HG03097 (cell line): ENCODE measurements around the gene ALAS1.

Source experiments
- ATAC-seq: cut with Tn5 transposase; IDR thresholded peaks from one replicate; pipeline ENCODE4 v1.9.1; 2021; ENCODE audit not compliant: unreplicated experiment, low FRiP score

The ALAS1 gene

DNA sequence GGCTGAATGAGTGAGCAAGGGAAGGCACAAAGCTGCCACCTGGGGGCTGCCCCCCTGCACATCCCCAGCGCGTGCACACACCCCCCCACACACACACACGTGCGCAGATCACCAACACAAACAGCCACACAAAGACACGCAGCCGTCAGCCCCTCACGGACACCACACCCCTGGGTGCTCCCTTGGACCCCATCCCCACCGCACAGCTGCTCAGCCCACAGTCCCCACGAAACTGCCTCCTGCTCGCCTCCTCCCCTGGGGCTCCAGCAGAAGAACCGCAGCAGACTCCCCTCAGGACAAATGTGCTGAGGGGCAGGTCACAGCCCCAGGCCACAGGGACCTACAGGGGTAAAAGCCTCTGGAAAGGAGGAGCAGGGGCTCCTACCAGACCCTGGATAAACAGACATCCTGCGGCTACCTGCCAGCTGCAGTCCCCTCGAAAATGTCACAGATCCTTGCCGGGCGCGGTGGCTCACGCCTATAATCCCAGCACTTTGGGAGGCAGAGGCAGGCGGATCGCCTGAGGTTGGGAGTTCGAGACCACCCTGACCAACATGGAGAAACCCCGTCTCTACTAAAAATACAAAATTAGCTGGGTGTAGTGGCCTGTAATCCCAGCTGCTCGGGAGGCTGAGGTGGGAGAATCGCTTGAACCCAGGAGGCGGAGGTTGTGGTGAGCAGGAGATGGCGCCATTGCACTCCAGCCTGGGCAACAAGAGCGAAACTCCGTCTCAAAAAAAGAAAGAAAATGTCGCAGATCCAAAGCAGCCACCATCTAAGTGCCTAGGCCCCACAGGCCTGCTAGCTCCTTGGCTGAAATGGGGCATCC lies 34.5 kb downstream of the ALAS1 start:
- ATAC-seq = no peak

DNA sequence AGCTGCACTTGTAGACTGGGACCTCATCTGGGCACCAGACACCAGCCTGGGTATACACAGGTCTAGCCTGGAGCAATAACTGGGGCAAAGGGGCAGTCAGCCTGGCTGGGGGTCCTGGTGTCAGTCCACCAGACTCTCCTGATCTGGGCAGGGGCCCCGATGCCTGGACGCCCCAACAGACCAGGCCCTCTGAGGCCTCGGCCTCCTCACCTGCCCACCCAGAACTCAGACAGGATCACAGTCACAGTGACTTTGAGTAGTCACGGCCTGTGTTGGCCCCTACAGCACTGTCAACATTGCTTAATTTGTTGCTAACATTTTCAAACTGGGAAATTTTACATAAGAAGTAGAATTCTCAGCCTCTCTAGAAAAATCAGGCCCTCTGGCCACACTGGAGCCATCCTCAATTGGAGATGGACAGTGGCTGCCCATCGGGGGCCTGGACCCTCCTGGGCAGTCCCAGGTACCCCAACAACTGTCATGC lies 35.2 kb downstream of the ALAS1 start:
- no peak for ATAC-seq

DNA sequence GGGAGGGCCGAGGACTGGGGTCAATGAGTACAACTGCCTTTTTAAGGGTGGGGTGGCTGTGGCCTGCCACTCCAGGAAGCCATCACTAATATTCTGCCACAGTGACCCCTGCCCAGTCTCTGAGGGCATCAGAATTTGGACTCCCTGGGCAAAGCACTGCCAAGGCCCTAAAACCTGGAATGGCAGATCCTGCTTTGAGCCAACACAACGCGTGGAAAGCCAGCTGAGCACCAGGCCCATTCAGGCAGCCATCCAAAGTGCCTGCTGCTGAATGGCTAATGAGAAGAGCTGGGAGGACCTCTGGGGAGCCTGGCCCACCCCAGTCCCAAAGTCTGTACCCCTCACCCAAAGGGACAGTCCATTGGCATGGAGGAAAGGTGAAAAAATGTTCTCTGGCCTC lies 36.0 kb downstream of the ALAS1 start:
- ATAC-seq = no peak

DNA sequence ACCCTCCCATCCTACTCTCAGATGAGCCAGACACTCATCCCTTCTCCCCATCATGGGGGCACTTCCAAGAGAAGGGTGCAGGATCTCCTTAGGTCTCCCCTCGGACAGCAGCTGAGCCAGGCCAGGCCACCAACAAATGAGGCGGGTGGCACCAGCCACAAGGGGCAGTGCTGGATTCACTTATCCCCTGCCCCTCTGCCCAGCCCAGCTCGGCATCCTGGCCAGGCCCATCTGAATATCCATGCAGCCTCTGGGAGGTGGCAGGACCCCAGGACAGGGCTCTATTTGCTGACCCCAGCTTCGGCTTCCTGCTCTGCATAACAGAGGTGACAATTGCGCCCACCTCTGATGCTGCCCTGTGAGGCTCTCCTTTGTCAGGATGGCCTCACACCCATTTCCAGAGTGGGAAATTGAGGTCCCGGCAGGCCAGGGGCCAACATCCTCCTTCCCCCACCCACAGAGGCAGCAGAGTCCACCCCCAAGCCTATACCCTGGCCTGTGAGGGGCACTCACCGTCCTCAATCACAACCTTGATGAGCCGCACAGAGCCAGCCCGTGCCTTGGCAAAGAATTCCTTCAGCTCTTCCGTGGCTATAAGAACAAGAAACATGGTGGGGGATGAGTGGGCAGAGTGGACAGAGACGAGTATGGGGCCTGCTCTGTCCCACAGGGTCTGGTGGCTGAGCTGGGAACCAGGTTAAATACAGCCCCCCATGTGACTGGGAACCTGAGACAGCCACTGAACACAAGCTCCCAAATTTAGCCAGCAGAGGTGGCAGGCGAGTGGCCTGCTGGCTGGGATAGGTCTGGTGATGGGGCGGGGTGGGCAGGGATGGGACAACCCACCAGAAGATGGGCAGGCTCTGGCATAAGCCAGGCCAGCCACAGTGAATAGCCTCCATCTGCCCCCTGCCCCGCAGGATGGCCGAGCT lies 36.8 kb downstream of the ALAS1 start:
- ATAC-seq = no peak

DNA sequence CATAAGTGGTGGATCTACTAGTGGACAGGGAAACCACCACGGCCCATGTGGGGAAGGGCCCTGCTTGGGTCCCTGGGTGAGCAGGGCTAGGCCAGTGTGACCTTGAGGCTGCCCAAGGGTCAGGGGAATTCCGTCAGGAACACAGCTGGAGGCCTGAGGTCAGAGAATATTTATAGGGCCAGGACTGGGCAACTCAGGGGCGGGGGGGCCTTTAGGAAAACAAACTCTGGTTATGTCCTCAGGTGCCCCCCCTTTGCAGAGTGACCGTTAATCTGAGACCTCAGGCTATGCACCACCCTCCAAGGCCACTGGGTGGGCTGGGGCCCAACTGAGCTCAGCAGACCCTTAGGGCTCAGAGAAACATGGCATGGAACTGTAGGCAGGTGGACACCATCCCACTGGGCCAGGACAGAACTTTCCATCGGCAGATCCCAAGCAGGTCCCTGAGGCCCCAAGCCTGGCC lies 38.5 kb downstream of the ALAS1 start:
- ATAC-seq = no peak

DNA sequence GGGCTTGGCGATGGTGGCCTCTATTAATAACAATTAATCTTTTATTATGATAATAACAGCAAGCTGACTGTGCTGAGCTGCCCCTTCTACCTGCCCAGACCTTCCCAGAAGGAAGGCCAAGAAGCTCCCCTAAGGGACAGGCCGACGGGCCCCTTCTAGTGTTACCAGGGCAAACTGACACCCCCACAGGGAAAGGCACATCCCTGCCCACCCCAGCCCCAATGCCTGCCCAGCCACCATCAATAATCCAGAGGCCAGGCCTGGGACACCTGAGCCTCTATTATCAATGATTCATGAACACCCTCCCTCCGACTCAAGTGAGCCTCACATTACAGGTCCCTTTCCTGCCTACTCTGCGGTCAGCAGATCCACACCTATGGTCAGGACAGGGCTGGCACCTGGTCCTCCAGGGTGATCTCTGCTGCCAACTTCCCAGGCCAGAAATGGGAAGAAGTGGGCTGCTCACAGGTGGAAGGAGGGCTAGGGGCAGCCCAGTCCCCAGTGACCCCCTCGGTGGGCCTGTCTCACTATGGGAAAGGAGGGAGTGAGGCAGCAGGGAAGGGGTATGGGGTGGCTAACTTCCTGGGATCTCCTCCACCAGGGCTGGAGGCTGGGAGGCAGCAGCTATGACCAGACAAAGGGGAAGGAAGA lies 39.2 kb downstream of the ALAS1 start:
- ATAC-seq = no peak

DNA sequence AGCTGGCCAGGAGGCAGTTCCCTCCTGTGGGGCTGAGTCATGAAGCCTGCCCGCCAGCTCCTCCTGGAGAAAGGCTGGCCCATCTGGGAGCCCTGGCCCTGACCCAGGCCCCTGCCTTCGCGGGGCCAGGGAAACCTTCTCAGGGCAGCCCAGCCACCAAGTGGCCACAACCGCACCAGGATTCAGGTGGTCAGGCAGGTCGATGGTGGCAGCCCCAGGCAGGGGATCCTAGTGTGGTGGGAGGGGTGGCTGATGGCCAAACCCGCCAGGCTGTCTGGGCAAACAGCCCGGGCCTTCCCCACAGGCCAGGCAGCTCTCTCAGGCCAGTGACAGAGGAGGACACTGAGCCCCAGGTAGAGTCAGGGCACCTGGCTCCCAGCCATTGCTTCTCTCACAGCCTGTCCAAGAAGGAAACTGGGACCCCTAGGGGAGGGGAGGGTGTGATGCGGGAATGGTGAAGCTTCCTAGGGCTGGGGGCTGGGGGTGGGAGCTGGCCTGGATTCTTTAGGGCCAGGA lies 39.8 kb downstream of the ALAS1 start:
- ATAC-seq = no peak

DNA sequence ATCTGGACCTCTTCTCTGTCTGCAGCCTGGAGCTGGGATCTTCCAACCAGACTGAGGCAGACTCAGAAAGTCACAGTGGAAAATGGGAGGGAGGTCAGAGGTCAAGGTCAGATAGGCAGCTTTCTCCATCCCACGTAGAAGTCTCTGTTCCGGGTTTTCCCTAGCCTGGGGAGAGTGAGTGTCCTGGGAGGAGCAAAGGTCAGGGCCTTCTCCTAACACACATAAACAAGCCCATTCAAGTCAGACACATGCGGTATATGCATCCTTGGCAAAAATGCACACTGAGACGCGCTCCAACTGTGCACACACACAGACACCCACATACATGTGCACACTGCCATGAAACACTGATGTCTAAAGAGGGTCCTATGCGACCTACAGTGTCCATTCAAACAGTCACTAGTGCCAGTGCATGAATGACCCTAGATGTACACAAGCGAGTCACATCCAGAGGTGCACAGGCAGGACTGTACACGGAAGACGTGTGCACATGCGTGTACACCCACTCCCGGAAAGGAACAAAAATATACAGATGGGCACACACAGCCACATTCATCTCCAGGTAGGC lies 40.3 kb downstream of the ALAS1 start:
- no peak for ATAC-seq

DNA sequence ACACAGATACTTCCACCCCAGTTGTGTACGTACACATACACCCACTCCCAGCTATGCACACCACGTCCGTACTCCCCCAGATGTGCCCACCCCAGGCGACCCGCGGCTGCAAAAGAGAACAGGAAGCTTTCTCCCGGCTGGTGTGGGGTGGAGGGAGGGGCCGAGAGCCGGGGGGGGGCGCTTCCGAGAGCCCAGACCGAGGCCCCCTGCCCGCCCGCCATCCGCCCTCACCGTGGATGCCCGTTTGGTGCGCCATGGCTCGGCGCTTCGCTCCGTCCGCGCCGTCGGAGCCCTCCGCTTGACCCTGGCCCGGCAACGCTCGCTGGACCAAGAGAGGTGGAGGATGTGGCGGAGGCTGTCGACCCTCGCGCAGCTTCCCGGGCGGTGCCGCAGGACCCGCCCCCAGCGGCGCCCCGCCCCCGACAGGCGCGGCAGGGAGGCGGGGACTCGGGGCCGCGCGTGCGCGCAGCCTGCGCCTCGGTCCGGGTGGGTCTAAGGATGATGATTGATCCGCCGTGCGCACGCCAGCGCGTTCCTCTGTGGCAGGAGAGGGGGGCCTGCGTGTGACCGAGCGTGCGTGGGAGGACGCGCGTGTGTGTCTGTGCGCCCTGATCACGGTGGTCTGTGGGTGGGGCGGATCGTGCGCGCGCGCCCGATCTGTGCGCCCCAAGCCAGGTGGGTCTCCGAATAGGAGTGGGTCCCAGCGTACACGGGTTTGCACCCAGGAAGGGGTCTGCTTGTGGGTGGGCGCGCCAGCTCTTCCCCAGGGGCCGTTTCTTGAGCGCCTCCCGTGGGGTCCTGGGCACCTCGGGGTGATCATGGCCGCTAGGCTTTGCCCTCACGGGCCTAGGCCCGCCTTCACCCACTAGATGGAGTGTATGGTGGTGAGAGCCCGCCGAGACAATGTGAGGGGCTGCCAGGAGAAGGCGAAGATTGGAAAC lies 41.1 kb downstream of the ALAS1 start, which contains the start of gene TWF2:
TWF2 (minus strand) TSS at position 398 of the 941 bp plus-strand sequence; CDS start at position 256, 142 bp downstream.
- peak; percentile 51 for ATAC-seq

DNA sequence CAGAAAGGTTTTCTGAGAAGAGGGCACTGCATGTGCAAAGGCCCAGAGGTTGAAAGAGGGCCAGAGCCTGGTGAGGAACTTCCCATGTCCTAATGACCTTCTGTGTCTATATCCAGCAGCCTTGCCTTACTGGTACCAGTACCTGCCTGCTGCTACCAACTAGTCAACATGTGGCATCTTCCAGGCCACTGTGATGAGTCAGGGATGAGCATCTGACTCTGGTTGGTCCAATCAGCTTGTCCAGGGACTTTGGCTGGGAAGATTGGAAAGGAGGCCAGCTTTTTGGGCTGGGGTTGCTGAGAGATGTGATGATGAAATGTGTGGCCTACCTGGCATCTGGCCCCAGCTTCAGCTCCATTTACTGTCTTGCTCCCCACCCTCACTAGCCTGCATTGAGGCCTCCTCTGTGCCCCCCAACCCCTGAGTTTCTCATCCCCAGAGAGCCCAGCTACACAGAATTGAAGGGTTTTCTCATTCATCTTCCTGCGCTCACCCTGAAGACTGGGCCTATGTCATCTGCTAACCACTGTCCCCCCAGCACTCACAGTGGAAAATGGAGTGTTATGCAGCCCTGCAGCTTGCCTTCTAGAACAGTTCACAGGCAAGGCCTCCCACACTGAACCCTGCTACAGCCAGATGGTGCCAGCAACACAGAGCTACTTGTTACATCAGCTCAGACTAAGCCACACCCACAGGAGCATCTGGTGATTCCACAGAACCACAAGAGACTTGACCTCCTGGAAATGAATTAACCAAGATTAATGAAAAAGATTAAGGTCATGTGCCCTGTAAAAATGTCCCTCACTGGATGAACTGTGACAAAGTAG lies 42.3 kb downstream of the ALAS1 start:
- no peak for ATAC-seq

DNA sequence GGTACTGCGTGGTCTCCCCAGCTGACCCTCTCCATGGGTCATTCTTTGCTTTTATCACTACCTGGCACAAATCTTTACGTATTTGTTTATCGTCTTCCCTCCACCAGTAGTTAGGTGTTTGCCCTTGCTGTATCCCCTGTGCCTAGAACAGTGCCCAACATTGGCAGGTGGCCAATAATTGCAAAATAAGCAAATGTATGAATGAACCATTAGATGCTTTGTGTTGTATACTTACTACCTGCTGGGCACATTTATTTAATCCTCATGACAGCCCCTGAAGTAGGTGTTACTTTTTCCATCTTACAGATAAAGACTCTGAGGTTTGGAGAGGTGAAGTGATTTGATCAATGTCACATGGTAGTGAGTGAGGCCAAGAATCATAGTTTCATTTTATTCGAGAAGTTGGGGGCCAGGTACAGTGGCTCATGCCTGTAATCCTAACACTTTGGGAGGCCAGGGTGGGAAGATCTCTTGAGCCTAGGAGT lies 43.0 kb downstream of the ALAS1 start:
- no peak for ATAC-seq

DNA sequence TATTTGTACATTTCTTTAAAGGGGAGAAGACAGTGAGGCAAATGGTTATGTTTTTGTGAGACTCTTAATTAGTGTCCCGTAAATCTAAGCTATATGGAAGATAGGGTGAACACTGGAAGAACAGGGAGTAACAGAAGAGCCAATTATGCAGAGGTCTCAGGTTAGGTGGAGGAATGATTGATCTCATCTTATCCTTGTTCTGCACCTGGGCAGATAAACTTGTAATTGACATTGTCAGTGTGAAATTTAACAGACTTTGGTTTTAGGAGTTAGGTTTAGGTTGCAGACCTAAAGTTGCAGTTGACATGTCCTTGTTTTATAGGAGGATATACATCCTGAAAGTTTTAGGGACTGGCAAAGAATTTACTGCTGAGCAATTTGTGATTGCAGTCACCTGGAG lies 44.1 kb downstream of the ALAS1 start:
- ATAC-seq = no peak

DNA sequence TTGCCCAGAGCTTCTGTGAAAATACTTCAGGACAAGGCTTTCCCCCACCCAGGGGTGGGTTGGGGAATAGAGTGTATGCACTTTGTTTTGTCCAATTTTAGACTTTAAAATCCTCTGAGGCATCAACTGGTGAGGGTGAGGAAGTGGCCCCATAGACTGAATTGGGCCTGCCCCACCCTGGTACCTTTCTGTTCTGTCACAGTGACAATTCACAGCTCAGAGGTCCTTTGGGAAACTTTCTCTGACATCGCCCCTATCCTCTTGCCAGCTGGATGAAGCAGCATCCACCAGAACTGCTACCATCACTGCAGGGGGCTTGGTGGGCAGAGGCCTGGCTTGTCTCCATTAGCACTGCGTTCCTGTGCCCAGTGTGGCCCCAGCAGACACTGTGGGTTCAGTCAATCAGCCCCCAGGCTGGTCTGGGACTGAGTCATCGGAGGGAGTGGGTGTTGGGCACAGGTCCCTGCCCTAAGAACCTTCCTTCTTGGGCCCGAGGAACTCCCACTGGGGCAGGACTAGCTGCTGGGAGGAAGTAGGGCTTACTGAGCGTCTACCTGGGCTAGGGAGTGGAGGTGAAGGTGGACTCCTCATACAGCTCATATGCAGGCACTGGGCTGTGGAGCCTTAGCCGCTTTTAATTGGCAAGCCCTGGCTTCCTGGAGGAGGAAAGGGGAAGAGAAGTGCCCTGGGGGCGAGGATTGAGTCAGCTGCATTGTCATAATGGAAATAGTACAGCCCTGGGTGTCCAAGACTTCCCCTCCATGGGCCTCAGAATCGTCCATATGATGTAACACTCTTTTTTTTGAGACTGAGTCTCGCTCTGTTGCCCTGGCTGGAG lies 46.0 kb downstream of the ALAS1 start:
- ATAC-seq = no peak

DNA sequence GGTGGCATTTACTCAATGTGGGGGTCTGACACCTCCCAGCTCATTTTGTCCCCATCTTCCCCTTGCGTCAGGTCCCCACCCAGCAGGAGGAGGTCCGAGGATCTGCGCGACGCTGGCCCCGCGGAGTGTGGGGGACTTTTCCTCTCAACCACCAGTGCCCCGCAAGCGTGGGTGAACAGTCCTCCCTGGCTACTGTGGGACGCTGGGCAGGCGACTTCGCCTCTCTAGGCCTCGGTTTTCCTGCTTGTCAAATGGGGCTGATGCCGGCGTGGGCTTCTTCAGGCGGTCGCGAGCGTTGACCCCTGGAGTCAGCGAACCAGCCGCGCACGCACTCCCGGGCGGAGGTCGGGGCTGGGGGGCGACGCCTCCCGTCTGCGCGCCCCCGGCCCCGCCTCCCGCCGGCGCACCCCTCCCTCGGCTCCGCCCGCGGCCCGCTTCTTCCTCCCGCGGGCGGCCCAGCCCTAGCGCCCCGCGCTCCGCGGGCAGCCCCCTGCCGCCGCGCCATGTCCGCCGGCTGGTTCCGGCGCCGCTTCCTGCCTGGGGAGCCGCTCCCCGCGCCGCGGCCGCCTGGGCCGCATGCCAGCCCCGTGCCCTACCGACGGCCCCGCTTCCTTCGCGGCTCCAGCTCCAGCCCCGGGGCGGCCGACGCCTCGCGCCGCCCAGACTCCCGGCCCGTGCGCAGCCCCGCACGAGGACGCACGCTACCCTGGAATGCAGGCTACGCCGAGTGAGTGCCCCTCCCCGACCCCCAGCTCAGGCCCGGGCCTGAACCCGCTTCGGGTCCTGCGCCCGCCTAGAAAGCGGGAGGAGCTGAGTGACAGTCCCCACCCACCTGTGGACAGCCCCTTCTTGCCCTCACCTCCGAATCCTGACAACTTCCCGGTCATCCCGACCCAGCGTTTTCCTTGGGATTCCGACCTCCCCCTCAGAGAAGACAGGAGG lies 47.6 kb downstream of the ALAS1 start, which contains the start of gene PPM1M:
PPM1M (plus strand) TSS at position 438 of the 942 bp plus-strand sequence; CDS start at position 504, 66 bp downstream.
- peak; percentile 31 for ATAC-seq

DNA sequence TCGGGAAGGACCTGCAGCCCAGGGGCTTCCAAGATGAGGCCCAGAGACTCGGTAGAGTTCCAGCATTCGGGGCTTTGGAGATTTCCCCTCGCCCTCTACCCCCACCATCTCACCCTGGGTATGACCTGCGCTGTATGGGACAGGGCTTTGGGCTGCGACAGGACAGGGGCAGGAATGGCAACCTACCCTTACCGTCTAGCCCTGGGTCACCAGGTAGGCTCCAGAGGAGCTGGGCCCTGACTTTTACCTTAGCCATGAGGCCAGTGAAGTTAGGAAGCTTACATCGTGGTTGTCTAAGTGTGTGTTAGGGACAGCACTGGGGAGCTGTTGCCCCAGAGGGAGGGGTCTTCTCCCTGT lies 48.3 kb downstream of the ALAS1 start:
- ATAC-seq = no peak
